HG03457 (cell line): ENCODE results near the gene SEC14L5.

Experiments
- ATAC-seq: cut with Tn5 transposase; IDR thresholded peaks from one replicate; pipeline ENCODE4 v1.9.1; 2021; ENCODE audit warnings: moderate number of reproducible peaks; ENCODE audit not compliant: unreplicated experiment

SEC14L5 gene

GRCh38 chr16:5062790-5063765 is 104.9 kb downstream of the SEC14L5 start:
- no peak for ATAC-seq

GRCh38 chr16:5064915-5065314 is 106.8 kb downstream of the SEC14L5 start:
- ATAC-seq = no peak

- no peak for ATAC-seq
Measured at GRCh38 chr16:5065326-5065725, 107.2 kb downstream of the SEC14L5 start.

GRCh38 chr16:5065813-5066212 is 107.7 kb downstream of the SEC14L5 start, which contains the start of gene C16orf89:
C16orf89 (minus strand) TSS chr16:5065956; CDS start chr16:5065908, 48 bp downstream.
- ATAC-seq = no peak

GRCh38 chr16:5066511-5066910 is 108.4 kb downstream of the SEC14L5 start:
- no peak for ATAC-seq
